Measurements from ENCODE around the gene PSPH. TPM values are rescaled to one million over a fixed set of nuclear protein-coding genes. Genes with fewer than 3 reads are reported as not detected.
"Not testable (repeated sequence)": the region's sequence is repeated elsewhere in the genome, so short reads cannot be mapped to it uniquely, and the experiment has no call there.

The PSPH gene
- total and polyA plus RNA-seq, 2 donors (not counting 1 experiment from before 2014, with no cell fraction given) = 2.0 to 6.2 TPM

DNA sequence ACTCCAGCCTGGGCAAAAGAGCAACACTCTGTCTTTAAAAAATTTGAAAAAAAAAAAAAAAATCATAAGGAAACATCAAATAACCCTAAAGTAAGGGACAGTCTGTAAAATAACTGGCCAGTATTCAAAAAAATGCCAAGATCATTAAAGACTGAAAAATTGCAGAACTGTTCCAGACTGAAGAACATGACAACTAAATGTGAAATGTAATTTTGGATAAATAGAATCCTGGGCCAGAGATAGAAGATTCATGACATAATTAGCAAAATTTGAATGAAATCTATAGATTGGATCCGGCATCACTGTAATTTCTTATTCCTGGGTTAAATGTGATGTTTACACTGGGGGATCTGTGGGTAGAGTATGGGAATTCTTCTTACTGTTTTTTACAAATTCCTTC lies 3.0 kb downstream of the PSPH start:
- POLR2A ChIA-PET = no interaction called here

DNA sequence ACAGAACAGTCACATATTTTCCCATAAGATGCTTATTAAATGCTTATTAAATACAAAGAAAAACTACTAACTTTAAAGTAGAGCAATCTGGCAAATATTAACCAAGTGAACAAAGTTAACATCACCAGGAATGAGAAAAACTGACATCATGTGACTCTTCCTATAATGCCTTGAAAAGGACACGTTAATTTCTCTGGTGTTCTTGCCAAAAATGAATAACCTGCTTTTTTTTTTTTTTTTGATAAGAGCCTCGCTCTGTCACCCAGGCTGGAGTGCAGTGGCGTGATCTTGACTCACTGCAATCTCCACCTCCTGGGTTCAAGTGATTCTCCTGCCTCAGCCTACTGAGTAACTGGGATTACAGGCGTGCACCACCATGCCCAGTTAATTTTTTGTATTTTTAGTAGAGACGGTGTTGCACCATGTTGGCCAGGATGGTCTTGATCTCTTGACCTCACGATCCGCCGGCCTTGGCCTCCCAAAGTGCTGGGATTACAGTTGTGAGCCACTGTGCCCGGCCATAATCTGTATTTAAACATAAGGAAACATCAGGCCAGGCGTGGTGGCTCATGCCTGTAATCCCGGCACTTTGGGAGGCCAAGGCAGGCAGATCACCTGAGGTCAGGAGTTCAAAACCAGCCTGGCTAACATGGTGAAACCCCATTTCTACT lies 3.7 kb downstream of the PSPH start:
- H3K27me3 ChIP-seq (replicated peaks in 1 of 4; ENCODE audit: control extremely low read depth in 1 of 4, control insufficient read depth in 3 of 4, insufficient read depth in 4 of 4, low read length in 3 of 4); CTCF ChIA-PET; POLR2A ChIA-PET; H3K27ac Mint-ChIP-seq; H3K9ac ChIP-seq (ENCODE audit: low read length); H3K27ac ChIP-seq (ENCODE audit: low read length in 2 of 2); H3K36me3 ChIP-seq (replicated peaks in 1 of 2; ENCODE audit: control extremely low read depth in 1 of 2, control insufficient read depth in 1 of 2, extremely low read depth in 1 of 2, insufficient read depth in 2 of 2, low read length in 1 of 2); H3K4me2 ChIP-seq (replicated peaks; ENCODE audit: low read depth, low read length, poor library complexity, severe bottlenecking); H4K20me1 ChIP-seq (ENCODE audit: control insufficient read depth, insufficient read depth, low read length, poor library complexity, severe bottlenecking); H3K4me3 Mint-ChIP-seq; intact Hi-C loops (cut with micrococcal nuclease); H3K4me3 ChIP-seq (ENCODE audit: control extremely low read depth in 1 of 5, extremely low read depth in 1 of 5, insufficient read depth in 1 of 5, low read depth in 2 of 5, low read length in 4 of 5); H3K9me3 ChIP-seq (ENCODE audit: control extremely low read depth in 1 of 3, control insufficient read depth in 2 of 3, insufficient read depth in 1 of 3, low read length in 2 of 3); H2AFZ ChIP-seq (ENCODE audit: insufficient read depth, low read depth, low read length, poor library complexity, severe bottlenecking); DNase-seq; ATAC-seq (ENCODE audit: low read depth); H3K9me3 Mint-ChIP-seq (ENCODE audit: insufficient read depth); H3K27me3 Mint-ChIP-seq: not testable (repeated sequence)
- WGBS (ENCODE audit: insufficient coverage) = 94% methylated on average over 9 of the region's 11 CpGs
- H3K4me1 ChIP-seq (ENCODE audit: control insufficient read depth in 2 of 2, insufficient read depth in 2 of 2, low read length in 2 of 2) = peaks cover 11 to 17% of the 10 kb centered on the region in 2 donors
- peaks cover 11% of the 10 kb centered on the region for H3K79me2 ChIP-seq (ENCODE audit: control insufficient read depth, insufficient read depth, low read length)
- peaks cover 16% of the 10 kb centered on the region for H3K4me1 Mint-ChIP-seq

More for the DNA sequence above, 3.0 kb downstream of the PSPH start:
- Histone ChIP-seq H3K36me3 (replicated peaks in 1 of 2; ENCODE audit: control extremely low read depth in 1 of 2, control insufficient read depth in 1 of 2, extremely low read depth in 1 of 2, insufficient read depth in 2 of 2, low read length in 1 of 2) (peaks cover 0 to 3% of the 10 kb centered on the region in 2 experiments), H3K4me3 (ENCODE audit: control extremely low read depth in 1 of 5, extremely low read depth in 1 of 5, insufficient read depth in 1 of 5, low read depth in 2 of 5, low read length in 4 of 5) (no peak overlapping the region), H3K27me3 (replicated peaks in 1 of 4; ENCODE audit: control extremely low read depth in 1 of 4, control insufficient read depth in 3 of 4, insufficient read depth in 4 of 4, low read length in 3 of 4) (no peaks in the 10 kb centered on the region), H3K4me1 (ENCODE audit: control insufficient read depth in 2 of 2, insufficient read depth in 2 of 2, low read length in 2 of 2) (peaks cover 17 to 24% of the 10 kb centered on the region in 2 donors), H3K4me2 (replicated peaks; ENCODE audit: low read depth, low read length, poor library complexity, severe bottlenecking) (no peak overlapping the region), H3K79me2 (ENCODE audit: control insufficient read depth, insufficient read depth, low read length) (peaks cover 17% of the 10 kb centered on the region), H3K27ac (ENCODE audit: low read length in 2 of 2) (no peak overlapping the region), H2AFZ (ENCODE audit: insufficient read depth, low read depth, low read length, poor library complexity, severe bottlenecking) (no peak overlapping the region), H3K9ac (ENCODE audit: low read length) (no peak overlapping the region), H3K9me3 (ENCODE audit: control extremely low read depth in 1 of 3, control insufficient read depth in 2 of 3, insufficient read depth in 1 of 3, low read length in 2 of 3) (no peaks in the 10 kb centered on the region), H4K20me1 (ENCODE audit: control insufficient read depth, insufficient read depth, low read length, poor library complexity, severe bottlenecking) (no peaks in the 10 kb centered on the region)
- CTCF ChIA-PET = no interaction called here
- TF ChIP-seq EZH2 (IDR thresholded peaks at IDR 0.05; ENCODE audit: borderline replicate concordance, insufficient read depth, low read depth, low read length, poor library complexity, severe bottlenecking) = no peak
- TF ChIP-seq, protein P1, sequence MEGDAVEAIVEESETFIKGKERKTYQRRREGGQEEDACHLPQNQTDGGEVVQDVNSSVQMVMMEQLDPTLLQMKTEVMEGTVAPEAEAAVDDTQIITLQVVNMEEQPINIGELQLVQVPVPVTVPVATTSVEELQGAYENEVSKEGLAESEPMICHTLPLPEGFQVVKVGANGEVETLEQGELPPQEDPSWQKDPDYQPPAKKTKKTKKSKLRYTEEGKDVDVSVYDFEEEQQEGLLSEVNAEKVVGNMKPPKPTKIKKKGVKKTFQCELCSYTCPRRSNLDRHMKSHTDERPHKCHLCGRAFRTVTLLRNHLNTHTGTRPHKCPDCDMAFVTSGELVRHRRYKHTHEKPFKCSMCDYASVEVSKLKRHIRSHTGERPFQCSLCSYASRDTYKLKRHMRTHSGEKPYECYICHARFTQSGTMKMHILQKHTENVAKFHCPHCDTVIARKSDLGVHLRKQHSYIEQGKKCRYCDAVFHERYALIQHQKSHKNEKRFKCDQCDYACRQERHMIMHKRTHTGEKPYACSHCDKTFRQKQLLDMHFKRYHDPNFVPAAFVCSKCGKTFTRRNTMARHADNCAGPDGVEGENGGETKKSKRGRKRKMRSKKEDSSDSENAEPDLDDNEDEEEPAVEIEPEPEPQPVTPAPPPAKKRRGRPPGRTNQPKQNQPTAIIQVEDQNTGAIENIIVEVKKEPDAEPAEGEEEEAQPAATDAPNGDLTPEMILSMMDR (IDR thresholded peaks at IDR 0.05) = no peak
- ATAC-seq (ENCODE audit: low read depth) = no peak
- intact Hi-C loops (cut with micrococcal nuclease) = no loop called here
- DNase-seq = no peak
- Mint-ChIP-seq H3K4me3 (no peak overlapping the region), H3K27me3 (no peaks in the 10 kb centered on the region), H3K27ac (no peak overlapping the region), H3K4me1 (peaks cover 23% of the 10 kb centered on the region), H3K9me3 (ENCODE audit: insufficient read depth) (no peaks in the 10 kb centered on the region)
- 100% methylated on average over 1 of the region's 1 CpG for WGBS (ENCODE audit: insufficient coverage)
